GM21381 (cell line): ENCODE data around the gene GINS1.
"Not testable (repeated sequence)": the region's sequence is repeated elsewhere in the genome, so short reads cannot be mapped to it uniquely, and the experiment has no call there.

Experiments
- ATAC-seq: cut with Tn5 transposase; IDR thresholded peaks from one replicate; pipeline ENCODE4 v1.9.1; 2021; ENCODE audit warnings: mild to moderate bottlenecking, moderate library complexity; ENCODE audit not compliant: unreplicated experiment

The GINS1 gene

GRCh38 chr20:25389858-25390537, 17.5 kb upstream of the GINS1 start:
- peak; percentile 27 for ATAC-seq

DNA sequence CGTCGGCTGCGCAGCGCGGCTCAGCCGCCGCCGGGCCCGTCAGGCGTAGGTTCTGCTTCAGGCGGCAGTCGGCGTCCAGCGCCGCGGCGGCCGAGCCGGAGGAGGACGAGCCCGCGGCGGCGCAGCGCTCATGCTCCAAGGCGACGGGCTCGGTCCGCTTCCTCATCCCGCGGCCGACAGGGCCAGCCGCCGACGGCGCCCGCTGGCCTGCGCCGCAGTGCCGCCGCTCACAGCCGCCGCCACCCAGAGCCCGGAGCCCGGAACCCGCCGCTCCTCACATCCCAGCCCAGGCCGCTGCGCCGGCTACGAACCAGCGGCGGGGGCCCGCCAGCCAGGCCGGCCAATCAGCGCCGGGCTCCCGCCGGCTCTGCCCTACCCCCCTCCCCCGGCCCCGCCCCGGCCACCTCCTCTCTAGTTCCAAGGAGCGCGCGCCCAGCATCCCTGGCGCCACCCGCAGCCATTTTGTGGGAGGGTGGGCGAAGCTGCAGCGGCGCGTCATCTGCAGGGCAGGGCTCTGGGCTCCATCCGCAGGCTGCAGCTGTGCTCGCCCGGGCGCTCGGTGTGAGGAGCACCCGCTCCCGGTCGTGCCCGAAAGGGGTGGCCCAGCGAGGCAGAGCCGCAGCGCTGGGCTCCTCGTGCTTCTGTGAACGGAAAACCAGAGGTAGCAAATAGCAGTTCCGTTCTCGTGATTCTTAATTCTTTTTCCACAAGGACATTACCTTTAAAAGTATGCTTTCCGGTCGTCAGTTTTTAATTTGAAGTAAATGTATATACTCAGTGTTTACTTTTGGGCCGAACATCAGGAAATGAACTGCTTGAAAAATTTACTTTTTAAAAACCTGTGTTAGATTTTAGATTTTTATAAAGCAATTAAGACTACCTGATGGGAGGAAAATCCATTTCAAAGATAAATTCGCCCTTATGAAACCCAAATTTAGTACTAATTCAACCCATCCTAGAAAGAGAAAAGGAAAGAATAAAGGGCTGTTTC, 16.6 kb upstream of the GINS1 start, which contains the start of gene ABHD12:
Gene ABHD12 (minus strand): TSS at position 298 of the 991 bp plus-strand sequence. CDS start 132 bp downstream, at position 166.
- peak; percentile 85 for ATAC-seq

GRCh38 chr20:25394276-25394675, 13.2 kb upstream of the GINS1 start:
- ATAC-seq, result no peak

- ATAC-seq, result no peak
Observed at GRCh38 chr20:25394996-25395395, 12.5 kb upstream of the GINS1 start.

DNA sequence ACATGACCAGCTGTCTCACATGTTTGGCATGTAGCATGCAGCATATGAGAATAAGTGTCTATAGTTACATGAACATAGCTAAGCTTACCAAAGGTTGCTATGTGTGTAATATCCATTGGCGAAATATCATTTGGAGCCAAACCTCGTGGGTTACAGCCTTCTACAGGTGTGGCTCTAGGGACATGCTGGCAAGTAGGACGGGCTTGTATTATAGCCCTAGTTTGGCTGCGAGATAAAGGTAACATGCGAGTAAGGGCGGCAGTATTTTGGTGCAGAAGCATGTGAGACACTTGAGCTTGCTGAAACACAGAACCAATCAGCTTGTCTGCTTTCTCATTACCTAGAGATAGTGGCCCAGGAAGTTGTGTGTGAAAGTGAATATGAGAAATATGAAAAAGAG, 10.4 kb upstream of the GINS1 start:
- ATAC-seq, result no peak

DNA sequence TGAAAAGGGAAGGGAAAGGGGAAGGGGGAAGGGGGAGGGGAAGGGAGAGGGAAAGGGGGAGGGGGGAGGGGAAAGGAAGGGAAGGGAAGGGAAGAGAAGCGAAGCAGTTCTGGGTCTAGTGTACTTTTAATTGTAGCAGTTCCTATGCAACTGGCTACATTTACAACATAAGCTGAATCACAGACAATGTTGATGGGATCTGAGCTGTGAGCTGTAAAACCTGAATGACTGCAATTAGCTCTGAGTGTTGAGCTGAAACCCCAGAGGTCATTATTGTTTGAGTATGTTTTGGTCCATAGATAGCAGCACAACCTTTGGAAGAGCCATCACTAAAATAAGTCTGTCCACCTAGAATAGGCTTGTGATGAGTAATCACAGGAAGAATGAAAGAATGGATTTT, 9.7 kb upstream of the GINS1 start:
- ATAC-seq, result no peak

DNA sequence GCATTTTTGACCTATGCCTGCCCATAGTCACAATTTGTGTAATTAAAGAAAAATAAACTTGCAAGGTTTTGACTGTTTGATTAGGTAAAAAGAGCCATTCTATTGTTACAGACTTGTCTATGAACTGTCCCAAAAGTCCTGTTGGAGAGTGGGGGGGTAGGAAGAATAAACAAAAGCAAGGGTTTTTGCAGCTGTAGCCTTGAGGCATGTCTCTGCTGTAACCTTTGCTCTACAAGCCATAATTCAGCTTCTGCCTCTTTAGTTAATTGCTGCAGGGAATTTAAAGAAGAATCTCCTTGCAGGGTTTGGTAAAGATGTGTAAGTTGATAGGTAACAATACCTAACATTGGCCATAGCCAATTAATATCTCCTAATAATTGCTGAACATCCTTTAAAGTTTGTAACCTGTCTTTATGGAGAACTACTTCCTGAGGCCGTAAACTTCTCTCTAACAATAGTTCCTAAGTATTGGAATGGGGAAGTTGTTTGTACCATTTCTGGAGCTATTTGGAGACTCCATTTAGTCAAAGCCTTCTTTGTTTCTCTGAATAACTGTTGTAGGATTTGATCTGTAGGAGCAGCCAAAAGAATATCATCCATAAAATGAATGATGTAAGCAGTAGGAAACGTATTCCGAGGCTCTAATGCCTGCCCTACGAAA, 9.0 kb upstream of the GINS1 start:
- no peak for ATAC-seq

DNA sequence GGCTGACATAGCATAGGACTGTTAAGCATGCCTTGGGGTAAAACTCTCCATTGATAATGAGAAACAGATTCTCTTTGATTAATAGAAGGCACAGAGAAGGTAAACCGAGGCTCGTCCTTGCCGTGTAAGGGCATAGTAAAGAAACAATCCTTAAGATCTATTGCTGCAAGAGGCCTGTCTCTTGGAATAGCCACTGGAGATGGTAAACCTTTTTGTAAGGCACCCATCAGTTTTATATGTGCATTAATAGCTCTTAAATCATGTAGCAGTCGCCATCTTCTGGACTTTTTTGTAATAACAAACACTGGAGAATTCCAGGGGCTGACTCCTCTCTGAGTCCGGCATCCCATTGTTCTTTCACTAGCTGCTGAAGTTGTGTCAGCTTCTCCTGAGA, 8.4 kb upstream of the GINS1 start:
- ATAC-seq, result no peak

DNA sequence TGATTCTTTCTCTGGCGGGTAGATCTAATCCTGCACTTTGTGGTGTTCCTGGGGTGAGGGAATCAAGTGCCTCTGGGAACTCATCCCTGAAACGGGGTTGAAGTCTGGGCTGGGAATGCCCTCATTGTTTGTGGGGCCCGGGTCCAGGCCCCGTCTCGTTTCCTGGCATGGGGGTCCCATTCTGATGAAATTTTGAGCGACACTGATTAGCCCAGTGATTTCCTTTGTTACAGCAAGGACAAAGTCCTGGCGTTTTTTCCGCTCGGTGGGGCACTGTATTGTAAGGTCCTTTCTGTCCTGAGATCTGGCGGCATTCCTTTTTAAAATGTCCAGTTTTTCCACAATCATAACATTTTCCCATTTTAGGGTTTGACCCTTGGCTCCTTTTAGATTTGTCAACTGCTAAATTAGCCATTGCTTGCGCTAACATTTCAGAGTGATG, 7.2 kb upstream of the GINS1 start:
- not testable (repeated sequence) for ATAC-seq

DNA sequence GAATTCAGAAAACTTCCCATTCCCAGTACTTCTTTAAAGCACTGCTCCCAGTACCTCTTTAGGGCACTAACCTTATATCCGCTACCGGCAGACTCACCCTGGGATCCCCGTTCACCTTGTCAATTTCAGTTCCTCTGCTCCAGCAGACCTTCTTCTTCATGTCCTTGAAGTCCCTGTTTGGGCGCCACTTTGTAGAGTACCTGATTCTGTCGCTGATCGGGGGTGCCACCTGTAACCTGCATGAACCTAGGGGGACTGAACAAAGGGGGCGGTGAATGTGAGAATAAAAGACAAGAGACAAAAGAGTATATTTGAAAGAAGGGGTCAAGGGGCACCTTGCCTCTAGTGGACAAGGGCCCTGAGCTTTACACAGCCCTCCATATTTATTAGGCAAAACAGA, 4.9 kb upstream of the GINS1 start:
- ATAC-seq, result no peak

DNA sequence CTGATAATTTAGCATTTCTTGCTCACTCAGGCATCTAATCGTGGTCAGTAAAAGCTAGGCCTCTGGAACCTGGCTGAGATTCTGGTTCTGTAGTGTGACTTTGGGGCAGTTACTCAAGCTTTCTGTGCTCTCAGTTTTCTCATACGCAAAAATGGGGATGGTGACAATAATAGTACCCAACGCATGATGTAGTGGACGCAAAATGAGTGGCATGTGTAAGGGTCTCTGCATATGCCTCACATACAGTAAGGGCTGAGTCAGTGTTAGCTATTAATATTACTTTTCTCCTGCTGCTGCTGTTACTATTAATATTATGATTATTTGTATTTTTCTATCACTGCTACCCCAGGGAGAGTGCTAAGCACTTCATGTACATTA, 686 bp downstream of the GINS1 start:
- ATAC-seq, result no peak

DNA sequence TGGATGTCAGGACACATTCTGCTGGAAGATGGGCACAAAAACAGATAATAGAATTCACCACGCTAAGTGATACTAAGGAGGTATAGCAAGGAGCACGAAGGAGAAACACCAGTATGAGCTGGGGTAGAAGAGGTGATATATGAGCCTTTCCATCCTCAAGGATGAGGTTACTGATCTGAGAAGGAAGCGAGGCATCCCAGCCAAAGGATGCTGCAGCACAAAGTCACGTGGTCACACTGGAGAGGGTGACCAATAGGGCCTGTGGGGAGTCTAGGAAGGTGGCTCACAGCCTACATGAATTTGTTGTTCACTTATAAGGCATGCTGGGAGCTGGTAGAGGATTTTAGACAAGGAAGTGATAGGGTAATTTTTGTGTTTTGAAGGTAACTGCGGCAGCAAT, 1.4 kb downstream of the GINS1 start:
- ATAC-seq, result no peak

GRCh38 chr20:25418776-25419175, 11.3 kb downstream of the GINS1 start:
- ATAC-seq, result no peak

DNA sequence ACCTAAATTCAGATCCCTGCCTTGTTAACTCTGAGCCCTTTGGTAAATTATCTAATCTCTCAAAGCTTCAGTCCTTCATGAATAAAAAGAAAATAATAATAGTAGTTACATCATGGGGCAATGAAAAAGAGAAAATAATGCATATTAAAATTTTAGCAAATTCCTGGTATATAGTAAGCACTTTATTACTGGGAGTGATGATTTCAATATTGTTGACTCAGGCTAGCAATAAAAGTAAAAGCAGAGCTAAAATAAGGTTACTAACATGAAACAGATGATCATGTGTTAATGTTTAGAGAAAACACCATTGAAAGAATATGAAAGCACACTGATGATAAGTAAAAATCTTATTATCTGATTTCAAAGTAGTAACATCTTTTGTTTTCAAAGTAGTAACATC, 13.6 kb downstream of the GINS1 start:
- no peak for ATAC-seq

DNA sequence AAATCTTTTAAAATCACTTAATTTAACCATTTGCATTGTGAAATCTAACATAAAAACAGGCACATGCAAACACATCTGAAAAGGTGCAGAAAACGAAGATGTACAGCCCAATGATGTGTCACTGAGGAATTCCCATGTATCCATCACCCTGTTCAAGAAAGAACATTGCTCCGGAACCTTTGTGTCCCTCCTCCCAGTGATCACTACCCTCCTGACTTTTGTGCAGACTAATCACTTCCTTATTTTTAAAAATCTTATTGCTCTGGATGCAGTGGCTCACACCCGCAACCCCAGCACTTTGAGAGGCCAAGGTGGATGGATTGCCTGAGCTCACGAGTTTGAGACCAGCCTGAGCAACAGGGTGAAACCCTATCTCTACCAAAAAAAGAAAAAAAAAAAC, 14.6 kb downstream of the GINS1 start:
- ATAC-seq, result no peak

DNA sequence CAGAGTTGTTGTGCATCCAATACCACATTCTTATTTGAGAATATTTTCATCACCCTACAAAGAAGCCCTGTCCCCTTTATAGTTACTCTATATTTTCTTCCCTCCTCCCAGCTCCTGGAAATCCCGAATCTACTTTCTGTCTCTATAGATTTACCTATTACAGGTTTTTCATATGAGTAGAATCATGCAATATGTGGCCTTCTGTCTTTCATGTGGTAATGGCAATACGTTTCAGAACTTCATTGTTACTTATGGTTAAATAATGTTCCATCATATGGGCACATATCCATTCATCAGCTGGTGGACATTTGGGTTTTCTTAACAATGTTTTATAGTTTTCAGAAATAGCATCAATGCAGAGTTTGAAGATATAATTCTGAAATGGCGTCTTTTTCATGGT, 17.1 kb downstream of the GINS1 start:
- no peak for ATAC-seq

DNA sequence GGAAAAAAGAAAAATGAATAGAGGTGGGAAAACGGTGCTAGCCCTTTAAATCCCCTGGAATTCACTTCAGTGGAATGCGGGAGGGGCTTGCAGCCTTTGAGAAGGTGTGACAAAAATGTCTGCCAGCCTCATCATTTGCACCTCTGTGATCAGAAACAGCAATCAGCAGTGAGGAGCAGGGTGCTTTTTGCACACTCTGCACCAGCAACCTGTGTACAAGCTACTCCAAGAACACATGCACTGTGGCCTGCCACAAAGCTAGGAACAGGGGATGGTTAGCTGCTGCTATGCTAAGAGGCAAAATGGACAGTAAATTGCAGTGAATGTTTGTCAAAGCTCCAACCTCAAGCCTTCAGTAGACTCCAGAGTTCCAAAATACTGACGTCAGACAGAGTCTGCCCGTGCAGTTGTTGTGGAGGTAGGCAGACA, 29.7 kb downstream of the GINS1 start:
- ATAC-seq, result no peak

GRCh38 chr20:25439328-25439727, 31.9 kb downstream of the GINS1 start:
- no peak for ATAC-seq

GRCh38 chr20:25444556-25444955, 37.1 kb downstream of the GINS1 start:
- no peak for ATAC-seq

DNA sequence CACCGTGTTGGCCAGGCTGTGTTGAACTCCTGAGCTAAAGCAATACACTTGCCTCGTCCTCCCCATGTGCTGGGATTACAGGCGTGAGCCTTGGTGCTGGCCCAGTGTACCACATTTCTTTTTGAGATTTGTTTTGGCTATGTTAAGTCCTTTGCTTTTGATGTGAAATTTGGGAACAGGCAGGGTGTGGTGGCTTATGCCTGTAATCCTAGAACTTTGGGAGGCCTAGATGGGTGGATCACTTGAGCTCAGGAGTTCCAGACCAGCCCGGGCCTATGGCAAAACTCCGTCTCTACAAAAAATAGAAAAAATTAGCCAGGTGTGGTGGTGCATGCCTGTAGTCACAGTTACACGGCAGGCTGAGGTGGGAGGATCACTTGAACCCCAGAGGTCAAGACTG, 40.2 kb downstream of the GINS1 start:
- no peak for ATAC-seq

DNA sequence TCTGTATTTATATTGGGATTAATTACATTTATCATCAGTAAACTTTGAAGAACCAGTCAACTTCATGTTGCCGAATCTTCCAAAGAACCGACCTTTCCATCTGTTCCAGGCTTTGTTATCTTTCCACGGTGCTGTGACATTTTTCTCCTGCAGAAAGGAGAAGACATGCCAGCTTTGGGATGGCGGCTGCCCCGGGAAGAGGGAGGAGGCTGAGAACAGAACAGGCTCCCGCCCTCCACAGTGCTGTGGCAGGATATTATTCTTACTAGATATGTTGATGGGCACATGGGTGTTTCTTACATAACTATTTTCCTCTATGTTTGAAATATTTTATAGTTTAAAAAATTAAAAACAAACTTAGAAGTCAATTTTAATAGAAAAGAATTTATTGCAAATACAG, 44.9 kb downstream of the GINS1 start:
- ATAC-seq, result no peak
